NCI-H526 treated with DMSO at 0.1 percent for 48 hours (cell line): ENCODE measurements around the gene RNF14.
"Not testable (repeated sequence)": the region's sequence is repeated elsewhere in the genome, so short reads cannot be mapped to it uniquely, and the experiment has no call there.

ENCODE experiments used
- DNase-seq: peaks from one replicate; lab custom pipeline; 2025; lab: John Stamatoyannopoulos, UW

RNF14 gene

GRCh38 chr5:141968914-141969608 lies at the start of gene RNF14:
Gene RNF14, plus strand, starts transcription at chr5:141969105. Its CDS starts 4,484 bp downstream, at chr5:141973589.
- DNase-seq, result peak; percentile 85

GRCh38 chr5:141919218-141920119 lies 49.4 kb upstream of the RNF14 start:
- no peak for DNase-seq

GRCh38 chr5:141920771-141921170 lies 48.1 kb upstream of the RNF14 start:
- no peak for DNase-seq

- DNase-seq, result not testable (repeated sequence)
Measured at GRCh38 chr5:141922827-141923447, 46.0 kb upstream of the RNF14 start.

GRCh38 chr5:141923448-141924313 lies 45.2 kb upstream of the RNF14 start, which contains the start of gene DELE1:
Gene DELE1, plus strand, starts transcription at chr5:141923871. Its CDS starts 71 bp downstream, at chr5:141923942.
- peak; percentile 94 for DNase-seq

GRCh38 chr5:141926434-141926833 lies 42.5 kb upstream of the RNF14 start:
- no peak for DNase-seq

- DNase-seq, result no peak
Measured at GRCh38 chr5:141928051-141928450, 40.9 kb upstream of the RNF14 start.

GRCh38 chr5:141929398-141930058 lies 39.4 kb upstream of the RNF14 start:
- DNase-seq, result no peak

GRCh38 chr5:141931694-141932093 lies 37.2 kb upstream of the RNF14 start:
- no peak for DNase-seq

GRCh38 chr5:141933151-141933550 lies 35.8 kb upstream of the RNF14 start:
- DNase-seq, result no peak

GRCh38 chr5:141934099-141934844 lies 34.6 kb upstream of the RNF14 start:
- peak; percentile 6 for DNase-seq

GRCh38 chr5:141935538-141935937 lies 33.4 kb upstream of the RNF14 start:
- no peak for DNase-seq

GRCh38 chr5:141940695-141941271 lies 28.1 kb upstream of the RNF14 start:
- DNase-seq, result no peak

- no peak for DNase-seq
Measured at GRCh38 chr5:141941307-141941706, 27.6 kb upstream of the RNF14 start.

GRCh38 chr5:141941779-141942178 lies 27.1 kb upstream of the RNF14 start:
- no peak for DNase-seq

- DNase-seq, result no peak
Measured at GRCh38 chr5:141942185-141942857, 26.6 kb upstream of the RNF14 start.

GRCh38 chr5:141944076-141944475 lies 24.8 kb upstream of the RNF14 start:
- DNase-seq, result no peak

- no peak for DNase-seq
Measured at GRCh38 chr5:141945511-141946051, 23.3 kb upstream of the RNF14 start.

GRCh38 chr5:141947316-141947715 lies 21.6 kb upstream of the RNF14 start:
- DNase-seq, result no peak
